ENCODE data around the gene EFNB3.

DNA sequence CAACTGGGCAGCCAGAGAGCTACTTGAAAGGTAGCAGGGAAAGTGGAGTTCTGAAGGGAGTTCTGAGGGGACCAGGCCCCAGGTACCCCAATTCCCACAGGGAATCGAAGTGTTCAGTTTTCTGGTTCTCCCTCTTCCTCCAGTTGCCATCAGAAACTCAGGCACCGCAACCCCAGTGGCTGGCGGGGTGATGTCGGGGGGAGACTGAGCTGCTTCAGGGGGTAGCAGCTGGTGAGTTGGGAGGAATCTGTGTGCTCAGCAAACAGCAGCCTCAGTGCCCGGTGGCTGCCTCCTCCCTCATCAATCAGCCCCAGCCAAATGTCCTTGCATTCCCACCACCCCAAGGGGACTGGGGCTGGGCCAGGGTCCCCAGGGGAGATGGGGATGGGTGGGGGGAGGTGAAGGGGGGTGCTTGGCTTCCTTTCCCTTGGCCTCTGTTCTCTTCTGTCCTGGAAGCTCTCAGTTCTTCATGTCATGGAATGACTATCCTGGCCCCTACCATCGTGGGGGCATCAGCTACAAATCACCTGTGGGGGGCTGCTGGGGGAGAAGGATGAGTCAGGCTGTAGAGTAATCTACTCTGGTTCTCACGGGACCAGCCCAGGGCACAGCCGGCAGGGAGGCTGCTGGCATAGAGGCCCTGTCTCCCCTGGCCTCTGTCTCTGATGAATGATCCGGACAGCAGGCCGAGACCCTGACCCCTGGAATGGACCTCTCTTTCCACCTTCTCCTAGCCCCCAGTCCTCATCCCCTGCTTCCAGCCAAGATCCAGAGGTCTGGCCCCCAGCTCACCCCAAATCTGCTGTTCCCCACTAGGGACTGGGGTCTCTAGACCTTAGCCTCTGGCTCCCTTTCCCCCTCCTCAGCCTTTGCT, 10.0 kb downstream of the EFNB3 start:
- TF ChIP-seq CHD1 (IDR thresholded peaks at IDR 0.05; ENCODE audit: low read depth, low read length) = no peak
- TF ChIP-seq, protein P1, sequence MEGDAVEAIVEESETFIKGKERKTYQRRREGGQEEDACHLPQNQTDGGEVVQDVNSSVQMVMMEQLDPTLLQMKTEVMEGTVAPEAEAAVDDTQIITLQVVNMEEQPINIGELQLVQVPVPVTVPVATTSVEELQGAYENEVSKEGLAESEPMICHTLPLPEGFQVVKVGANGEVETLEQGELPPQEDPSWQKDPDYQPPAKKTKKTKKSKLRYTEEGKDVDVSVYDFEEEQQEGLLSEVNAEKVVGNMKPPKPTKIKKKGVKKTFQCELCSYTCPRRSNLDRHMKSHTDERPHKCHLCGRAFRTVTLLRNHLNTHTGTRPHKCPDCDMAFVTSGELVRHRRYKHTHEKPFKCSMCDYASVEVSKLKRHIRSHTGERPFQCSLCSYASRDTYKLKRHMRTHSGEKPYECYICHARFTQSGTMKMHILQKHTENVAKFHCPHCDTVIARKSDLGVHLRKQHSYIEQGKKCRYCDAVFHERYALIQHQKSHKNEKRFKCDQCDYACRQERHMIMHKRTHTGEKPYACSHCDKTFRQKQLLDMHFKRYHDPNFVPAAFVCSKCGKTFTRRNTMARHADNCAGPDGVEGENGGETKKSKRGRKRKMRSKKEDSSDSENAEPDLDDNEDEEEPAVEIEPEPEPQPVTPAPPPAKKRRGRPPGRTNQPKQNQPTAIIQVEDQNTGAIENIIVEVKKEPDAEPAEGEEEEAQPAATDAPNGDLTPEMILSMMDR (IDR thresholded peaks at IDR 0.05; ENCODE audit: control extremely low read depth in 1 of 3, insufficient read depth in 1 of 3, low read depth in 1 of 3, low read length in 3 of 3) = no peak
- TF ChIP-seq, protein P2, sequence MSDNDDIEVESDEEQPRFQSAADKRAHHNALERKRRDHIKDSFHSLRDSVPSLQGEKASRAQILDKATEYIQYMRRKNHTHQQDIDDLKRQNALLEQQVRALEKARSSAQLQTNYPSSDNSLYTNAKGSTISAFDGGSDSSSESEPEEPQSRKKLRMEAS (IDR thresholded peaks at IDR 0.05) = no peak
- no peak for TF ChIP-seq EZH2 (IDR thresholded peaks at IDR 0.05; ENCODE audit: low read depth, low read length, severe bottlenecking)
- TF ChIP-seq, protein P3, sequence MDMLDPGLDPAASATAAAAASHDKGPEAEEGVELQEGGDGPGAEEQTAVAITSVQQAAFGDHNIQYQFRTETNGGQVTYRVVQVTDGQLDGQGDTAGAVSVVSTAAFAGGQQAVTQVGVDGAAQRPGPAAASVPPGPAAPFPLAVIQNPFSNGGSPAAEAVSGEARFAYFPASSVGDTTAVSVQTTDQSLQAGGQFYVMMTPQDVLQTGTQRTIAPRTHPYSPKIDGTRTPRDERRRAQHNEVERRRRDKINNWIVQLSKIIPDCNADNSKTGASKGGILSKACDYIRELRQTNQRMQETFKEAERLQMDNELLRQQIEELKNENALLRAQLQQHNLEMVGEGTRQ (IDR thresholded peaks at IDR 0.05; ENCODE audit: low read length) = no peak
- no peak for TF ChIP-seq JUN (IDR thresholded peaks at IDR 0.05; ENCODE audit: low read depth, low read length)
- TF ChIP-seq TBP (IDR thresholded peaks at IDR 0.05; ENCODE audit: low read depth, low read length) = no peak
- no peak for TF ChIP-seq RAD21 (IDR thresholded peaks at IDR 0.05 in 1 of 2, conservative IDR thresholded peaks at IDR 0.05 in 1 of 2; ENCODE audit: low read depth in 2 of 2, low read length in 2 of 2)
- no peak for TF ChIP-seq POLR2A (IDR thresholded peaks at IDR 0.05; ENCODE audit: control extremely low read depth in 1 of 2, low read depth in 2 of 2, low read length in 2 of 2)
- TF ChIP-seq KDM1A (IDR thresholded peaks at IDR 0.05; ENCODE audit: borderline replicate concordance, low read length) = no peak
- TF ChIP-seq HDAC6 (IDR thresholded peaks at IDR 0.05; ENCODE audit: low read depth, low read length) = no peak

All from H1 (cell line).